Activated CD8-positive, alpha-beta memory T cell treated with anti-CD3 and anti-CD28 coated beads, Interleukin-2, amount 50 U/mL, for 1 hour (primary cell): ENCODE data around the gene WSCD1.

Experiments used
- DNase-seq: peaks from one replicate; pipeline ENCODE4 v3.0.0-alpha.2; 2020; ENCODE audit errors: extremely low read depth

Gene WSCD1

DNA sequence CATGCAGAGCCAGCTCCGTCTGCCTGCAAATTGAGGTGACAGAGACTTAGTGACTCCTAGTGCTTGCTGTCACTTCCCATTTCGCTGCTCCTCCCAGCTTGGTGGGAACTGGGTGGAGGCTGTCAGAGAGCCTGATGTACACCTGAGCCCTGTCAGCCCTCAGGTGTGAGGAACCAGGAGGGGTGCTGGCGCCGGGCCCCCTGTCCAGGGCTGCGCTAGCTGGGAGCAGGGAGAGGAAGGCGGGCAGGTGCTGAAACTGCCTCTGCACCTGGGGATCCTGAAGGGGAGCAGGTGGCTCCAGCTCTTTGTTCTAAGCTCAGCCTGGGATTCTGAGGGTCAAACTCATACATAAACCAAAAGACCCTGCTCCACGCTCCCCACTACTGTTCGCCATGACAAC, 10.8 kb upstream of the WSCD1 start:
- no peak for DNase-seq

DNA sequence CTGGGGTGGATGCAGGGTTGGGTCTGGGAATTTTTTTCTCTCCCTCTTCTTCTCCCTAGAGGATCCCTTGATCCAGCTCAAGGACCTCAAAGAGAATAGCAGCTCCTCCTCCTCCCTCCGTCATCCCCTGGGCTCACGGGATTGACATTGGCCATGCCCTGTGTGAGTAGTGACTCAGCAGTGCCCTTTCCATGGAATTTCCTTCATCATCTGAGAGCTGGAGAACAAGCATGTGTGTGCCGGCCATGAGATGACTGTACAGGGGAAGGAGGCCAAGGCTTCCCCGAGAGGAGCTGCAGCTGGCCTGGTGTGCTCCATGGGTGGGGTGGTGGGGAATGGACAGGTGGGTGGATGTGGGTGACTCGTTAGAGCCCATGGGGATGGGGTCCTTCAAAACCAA, 8.9 kb upstream of the WSCD1 start:
- no peak for DNase-seq

DNA sequence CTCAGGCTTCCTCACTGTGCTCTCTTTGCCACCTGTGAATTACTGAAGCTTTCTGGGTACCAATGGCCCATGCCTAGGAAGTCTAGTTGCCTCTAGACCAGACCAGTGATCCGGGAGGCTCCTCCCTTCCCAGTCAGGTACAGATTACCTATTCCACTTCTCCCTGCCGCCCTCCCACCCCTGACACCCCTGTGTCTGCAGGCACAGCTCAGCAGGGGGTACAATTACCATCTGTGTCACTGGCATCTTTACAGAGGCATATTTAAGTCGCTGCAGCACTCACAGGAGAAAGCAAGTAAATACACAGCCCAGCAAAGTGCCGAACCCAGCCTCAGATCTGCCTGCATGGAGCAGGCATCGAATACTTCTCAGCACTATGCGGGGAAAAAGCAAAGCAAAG, 5.3 kb upstream of the WSCD1 start:
- DNase-seq = no peak

DNA sequence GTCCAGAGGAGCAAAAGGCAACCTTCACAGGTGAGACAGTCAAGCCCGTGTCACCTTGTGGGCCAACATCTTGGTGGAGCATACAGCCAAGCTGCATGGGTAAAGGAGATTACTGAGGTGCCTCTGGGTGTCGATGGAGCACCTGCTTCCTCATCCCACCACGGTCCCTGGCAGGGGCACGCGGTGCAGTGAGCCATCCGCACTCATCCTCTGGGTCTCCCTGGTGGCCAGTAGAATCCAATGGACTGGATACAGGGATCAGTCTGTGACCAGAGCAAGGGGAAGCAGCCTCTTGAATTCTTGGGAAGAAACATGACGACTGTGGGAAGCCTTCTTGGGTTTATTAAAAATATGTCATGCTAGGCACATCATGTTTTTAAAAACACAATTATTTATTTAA, 4.8 kb upstream of the WSCD1 start:
- DNase-seq = no peak

DNA sequence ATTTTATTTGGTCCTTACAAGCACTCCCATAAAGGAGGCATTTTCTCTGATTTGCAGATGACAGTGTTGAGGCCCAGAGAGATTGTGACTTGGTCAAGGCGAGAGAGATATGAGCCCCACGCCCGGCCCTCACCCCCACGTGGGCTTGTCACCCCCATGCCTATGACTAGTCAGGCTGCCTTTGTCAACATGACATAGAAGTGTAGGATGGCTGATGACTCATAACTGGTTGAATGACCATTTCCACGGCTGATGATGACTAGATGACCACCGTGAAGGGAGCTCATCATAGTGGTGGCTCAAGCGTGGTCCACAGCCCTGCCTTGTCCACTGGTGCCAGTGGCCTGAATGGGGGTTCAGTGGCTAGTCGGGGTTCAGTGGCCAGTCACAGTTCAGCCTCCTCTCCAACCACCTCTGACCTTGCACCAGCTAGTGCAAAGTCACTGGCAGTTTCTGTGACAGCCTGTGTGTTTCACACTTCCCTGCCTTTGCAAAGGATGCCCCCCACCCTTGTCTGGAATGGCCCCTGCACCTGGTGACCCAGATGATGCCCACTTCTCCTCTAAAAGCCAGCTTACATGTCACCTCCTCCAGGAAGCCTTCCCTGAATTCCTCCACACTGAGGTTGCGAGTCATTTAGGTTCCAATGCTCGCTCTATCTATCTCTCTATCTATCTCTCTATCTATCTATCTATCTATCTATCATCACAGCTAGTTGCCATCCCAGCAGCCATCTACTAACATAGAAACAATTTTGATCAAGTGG, 3.8 kb upstream of the WSCD1 start:
- no peak for DNase-seq

DNA sequence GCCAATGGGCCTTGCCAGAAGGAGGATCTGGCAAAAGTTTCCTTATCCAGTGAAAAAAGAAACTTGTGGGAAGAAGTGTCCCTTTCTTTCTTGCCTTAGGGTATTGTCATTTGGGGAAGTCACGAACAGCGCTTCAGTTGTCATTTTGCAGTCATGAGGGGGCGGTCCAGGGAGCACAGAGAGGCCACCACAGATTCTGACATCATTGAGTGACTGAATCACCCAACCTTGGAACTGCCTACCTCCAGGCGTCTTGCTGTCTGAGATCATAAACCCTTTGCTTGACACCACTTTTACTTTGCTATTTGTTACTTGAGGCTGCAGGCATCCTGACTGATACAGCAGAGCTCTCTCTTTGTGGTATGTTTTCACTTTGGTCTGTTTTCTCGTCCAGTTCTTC, 3.1 kb upstream of the WSCD1 start:
- DNase-seq = no peak

DNA sequence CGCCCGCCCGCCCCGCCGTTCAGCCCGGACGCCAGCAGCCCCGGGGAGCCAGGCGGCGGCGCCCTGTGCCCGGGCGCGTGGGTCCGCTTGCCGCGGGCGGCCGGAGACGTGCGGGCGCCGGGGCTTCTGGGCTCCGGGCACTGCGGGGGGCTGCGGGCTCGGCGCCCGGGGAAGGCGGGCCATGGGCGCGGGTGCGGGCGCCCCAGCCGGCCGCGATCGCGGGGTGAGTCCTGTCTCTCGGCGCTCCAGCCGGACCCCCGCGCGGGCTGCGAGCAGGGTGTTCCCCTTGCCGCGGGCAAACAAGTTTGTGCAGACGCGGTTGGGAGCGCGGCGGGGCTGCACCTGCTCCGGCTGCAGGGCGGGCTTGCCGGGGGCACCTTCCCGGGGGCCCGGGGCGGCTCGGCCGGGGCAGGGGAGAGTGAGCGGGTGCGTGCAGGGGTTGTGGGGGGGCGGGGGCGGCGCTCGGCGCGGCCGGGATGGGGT, 292 bp downstream of the WSCD1 start:
- DNase-seq = no peak

DNA sequence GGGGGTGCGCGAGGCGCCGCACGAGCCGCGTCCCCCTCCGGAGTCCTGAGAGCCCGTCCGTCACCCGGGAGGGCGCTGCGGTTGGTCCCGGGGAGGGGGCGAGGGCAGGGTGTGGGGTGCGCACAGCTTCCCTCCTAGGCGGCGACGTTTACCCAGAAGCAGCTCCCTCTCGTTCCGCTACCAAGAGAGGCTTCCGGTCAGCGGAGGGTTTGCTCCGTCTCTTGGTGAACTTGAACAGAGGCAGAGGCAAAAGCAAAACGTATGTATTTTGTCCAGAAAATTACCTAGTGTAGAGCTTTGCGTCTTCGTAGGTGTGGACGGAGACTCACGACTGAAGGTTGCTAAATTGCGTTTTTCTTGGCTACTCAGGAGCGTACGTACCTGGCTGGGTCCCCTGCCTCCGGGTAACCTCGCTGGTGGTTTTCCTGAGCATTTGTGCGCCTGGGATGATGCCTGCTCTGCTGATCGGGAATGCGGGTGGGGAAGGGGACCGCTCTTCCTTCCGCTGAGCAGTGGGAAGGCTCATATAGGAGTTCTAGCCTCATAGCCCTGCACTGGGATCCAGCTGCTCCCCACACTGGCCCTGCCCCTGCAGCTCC, 833 bp downstream of the WSCD1 start:
- no peak for DNase-seq

DNA sequence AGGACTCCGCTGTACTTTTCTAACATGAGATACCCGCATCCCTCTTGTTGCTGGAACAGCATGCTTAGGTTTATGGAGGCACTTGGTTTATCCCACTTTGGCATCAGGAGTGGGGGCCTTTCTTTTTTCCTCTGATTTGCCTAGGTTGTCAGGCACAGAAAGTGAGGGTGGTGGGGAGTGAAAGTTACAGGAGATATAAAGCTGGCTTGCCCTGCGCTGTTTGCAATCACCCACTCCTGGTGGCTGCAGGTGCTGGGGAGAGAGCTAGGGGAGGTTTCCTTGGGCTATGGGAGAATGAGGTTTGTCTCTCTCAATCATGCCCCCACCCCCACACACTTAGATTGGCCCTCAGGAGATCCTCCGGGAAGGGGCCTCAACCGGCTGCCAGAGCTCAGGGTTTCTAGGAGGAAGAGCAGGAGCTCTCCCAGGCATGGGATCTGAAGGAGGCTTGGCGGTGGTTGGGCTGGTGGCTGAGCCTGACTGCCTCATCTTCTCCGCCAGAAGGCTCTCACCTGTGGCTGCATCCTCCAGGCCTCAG, 1.4 kb downstream of the WSCD1 start:
- DNase-seq = no peak

DNA sequence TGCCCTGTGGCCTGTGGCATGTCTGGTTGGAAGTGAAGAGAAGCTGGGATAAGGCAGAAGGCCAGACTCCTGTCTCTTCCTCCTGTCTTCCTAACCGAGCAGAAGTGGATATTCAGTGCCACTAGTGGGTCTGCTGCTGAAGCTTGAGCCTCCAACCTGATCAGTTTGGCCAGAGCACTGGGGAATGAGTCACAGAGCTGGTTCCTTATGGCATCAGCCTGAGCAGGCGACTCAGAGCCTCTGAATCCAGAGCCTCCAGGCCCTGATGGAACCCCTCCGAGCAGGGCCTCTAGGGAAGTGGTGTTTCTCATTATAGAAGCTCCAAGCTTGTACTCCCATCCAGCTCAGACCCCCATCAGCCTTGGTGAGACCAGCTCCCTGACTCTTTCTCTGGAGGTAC, 2.0 kb downstream of the WSCD1 start:
- DNase-seq = no peak

DNA sequence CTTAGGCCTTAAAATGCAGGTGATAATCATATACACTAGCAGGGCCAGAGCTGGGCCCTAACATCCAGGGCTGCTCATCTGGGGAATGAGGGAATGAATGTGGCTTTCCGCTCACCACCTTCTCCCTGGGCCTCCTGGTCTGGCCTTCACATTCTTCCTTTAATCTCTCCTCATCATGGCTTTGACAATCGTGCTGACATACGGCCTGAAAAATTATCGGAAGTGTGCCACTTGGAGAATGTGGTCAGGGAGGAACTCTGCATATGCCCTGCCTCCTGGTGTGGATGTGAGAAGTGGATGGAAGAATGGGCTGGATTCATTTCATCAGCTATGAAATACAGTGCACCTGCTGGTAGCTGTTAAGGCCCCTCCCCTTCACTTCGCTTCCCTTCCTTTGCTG, 2.4 kb downstream of the WSCD1 start:
- no peak for DNase-seq

DNA sequence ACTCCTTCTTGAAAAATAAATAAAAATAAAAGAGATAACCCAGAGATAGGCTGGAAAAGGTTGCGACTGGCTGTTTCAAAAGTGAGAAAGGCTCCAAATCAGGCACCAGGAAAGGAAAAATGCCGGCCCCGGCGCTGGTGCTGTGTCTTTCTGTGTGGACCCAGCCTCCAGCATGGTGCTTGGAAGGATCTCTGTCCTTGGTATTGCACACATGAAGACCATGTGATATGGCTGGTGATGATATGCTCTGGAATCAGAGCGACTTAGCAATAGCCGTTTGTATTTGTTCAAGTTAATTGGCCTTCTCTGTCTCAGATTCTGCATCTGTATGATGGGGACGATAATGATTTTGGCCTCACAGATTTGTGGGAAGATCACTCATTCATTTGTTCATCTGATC, 3.4 kb downstream of the WSCD1 start:
- no peak for DNase-seq

DNA sequence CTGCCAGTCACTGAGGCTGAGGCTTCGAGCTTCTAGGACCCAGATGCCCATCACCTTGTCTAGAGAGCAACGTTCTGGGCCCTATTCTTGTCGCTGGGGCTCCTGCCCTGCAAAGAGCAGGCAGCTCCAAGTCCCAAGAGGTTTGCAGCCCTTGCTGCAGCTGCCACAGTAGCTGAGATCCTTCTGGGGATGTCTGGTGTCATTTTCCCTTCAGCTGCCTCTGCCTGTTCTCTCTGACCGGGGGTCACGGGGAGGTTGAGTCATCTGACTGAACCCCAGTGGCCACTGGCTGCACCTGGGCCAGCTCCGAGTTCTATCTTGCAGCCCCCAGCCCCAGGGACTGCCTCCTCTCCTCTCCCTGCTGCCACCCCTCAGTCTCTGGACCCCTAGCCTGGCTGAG, 4.9 kb downstream of the WSCD1 start:
- no peak for DNase-seq

DNA sequence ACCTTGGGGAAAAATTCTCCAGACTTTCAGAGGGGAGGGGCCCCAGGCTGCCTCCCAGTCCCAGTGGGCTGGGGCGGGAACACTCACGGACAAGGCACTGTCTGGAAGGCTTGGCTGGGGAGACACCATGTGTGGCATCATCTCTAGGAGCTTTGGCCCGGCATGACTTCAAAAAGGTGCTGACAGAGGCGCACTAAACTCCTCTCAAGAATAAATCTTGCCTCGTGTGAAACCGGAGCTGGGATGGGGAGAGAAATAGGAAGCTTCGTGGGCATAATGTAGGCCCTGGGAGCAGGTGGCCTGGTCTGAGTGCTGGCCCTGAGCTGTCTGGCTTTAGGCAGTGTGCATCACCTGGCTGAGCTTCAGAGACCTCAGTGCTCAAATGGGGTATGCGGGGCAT, 5.7 kb downstream of the WSCD1 start:
- DNase-seq = no peak

DNA sequence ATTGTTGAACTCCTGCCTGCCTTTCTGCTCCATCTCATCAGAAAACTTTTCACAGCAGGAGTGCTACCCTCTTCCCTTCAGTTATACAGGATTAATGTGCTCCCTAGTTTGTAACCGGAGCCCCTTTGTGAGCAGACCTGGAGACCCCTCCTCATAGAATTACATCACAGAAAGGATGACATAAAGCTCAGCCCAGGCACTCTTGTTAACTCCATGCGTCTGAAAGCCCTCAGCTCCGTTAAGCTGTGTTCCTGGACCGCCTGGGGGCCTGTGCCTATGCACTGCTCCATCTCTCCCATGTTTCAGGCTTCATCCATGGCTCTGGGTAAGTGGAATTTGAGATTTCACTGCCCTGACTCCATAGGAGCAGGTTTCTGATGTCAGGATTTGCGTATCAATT, 7.6 kb downstream of the WSCD1 start:
- no peak for DNase-seq

DNA sequence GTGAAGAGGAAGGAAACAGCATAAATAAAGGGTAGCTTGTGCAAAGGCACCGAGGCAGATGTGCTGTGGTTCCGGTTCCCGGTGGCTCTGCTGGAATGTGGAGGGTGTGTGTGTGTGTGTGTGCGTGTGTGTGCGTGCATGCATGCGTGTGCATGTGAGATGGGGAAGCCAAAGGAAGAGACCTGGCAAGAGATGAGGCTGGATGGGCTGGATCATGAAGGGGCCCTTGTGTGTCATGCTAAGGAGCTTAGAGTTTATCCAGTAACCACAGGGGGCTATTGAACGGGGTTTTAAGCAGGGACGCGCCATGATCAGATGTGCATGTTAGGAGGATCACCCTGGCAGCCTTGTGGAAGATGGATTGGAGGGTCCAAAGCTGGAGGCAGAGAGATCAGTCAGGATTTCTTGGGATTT, 8.3 kb downstream of the WSCD1 start:
- DNase-seq = no peak

DNA sequence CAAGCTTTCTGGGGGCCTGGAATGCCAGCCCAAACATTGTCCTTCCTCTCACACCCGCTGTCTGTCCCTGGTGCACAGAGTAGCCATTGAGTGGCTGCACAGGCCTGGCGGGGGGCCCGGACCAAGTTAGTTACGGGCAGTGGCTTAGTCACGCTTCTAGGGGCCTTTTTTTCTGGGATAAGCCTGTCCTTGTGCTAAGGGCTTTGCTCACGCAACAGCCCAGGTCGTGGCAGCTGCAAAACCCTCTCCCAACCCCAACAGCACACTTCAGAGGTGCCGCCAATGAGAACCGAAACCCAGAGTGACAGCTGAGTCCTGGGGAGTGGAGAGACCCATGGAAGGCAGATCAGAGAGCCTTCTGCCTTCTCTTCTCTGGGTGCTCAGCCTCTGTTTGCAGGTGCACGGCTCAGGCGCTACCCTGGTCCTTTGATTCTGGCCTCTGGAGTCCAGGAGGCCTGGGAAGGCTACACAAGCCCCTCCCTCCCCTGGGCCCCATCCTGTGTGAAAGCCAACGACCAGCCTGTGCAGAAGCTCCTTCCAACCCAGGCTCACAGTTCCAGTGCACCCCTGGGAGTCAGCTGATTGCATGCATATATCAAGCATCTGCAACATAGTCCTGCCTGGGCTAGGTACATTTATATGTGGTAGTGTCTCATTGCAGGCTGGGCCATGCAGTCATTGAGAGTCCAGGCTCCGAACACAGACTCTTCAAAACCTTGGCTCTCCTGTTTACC, 9.1 kb downstream of the WSCD1 start:
- DNase-seq = no peak

DNA sequence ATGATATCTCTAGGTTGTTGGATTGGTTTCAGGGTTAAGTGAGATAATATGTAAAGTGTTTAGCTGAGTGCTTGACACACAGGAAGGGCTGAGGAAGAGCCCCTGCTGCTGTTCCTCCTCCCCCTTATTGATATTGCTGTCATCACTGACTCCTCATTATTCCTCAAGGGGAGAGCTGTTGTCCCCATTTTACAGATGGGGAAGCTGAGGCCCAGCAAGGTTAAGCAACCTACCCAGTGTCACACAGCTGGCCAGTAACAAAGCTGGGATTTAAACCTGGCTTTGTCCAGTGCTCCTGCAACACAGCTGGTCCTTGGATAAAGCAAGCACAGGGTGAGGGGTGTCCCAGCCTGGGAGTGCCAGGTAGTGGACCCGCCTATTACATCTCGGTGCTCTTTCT, 9.8 kb downstream of the WSCD1 start:
- no peak for DNase-seq

DNA sequence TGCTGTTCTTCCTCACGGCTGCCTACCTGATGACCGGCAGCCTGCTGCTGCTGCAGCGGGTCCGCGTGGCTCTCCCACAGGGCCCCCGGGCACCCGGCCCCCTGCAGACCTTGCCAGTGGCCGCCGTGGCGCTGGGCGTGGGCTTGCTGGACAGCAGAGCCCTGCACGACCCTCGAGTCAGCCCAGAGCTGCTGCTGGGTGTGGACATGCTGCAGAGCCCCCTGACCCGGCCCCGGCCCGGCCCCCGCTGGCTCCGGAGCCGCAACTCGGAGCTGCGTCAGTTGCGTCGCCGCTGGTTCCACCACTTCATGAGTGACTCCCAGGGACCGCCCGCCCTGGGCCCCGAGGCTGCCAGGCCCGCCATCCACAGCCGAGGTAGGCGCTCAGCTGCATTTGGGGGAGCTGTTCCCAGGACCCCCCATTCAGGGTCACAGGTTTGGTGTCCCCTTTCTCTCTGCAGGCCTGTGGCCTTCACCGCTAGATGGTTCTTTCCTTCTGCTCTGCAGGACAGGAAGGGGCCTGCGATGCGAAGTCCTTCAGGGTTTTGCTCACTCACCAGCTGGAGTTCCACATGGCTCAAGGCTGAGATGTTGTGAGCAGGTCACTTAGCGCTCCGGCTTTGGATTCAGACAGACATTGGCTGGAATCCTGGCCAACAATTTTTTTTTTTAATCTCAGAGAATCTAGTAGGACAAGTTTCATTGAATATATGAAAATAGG, 10.7 kb downstream of the WSCD1 start:
- no peak for DNase-seq

DNA sequence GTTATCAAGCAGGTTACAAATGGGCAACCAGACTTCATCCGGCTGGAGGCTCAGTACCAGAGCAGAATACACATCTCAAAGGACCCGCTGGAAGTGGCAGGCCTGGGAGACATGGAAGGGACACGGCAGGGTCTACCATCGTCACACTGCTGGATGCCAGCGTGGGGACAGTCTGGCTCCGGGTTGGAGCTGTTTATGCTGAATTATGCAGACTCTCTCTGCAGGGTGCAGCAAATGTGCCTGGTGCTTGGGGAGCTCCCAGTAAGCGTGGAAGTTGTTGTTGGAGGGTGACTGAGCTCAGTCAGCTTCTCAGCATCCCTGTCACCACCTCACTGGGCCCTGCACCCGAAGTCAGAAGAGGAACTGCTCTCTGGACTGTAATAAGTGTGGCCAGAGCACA, 12.2 kb downstream of the WSCD1 start:
- DNase-seq = no peak

DNA sequence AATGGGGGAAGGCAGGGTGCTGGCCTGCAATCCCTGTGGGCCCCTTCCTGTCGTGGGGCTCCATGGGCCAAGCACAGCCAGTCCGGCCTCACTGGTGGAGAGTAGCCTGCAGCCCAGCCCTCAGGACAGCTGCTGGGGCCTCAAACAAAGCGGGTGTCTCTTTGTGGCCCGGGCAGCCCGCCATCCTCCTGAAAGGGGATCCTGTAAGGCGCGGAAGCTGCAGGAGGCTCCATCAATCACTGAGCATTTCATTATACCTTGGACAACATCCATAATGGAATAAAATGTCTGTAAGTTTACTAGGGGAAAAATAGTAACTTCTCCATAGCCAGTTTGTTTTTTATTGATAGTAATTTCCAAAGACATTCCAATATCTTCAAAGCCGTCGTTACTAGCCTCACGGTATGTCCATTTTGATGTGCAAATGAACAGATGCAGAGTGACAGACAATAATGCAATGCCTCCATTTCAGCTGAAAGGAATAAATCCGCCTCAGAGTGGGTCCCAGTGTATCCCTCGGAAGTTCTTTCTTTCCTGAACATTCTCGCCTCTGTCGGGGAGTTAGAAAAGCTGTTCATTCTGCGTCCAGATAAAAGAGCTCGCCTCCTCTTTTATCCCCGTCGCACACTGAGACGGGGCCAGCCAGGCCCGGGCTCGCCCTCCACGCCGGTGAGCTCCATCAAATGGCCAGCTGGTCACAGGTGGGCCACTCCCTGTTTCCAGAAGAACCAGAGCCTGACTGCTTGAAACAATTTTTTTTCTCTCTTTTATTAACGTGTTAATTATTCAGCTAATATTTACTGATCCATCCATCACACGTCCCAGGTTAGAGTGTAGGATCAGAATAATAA, 14.4 kb downstream of the WSCD1 start:
- DNase-seq = no peak
